T-helper 9 cell (primary cell): ENCODE data around the gene KLK3.
"Not testable (repeated sequence)": the region's sequence is repeated elsewhere in the genome, so short reads cannot be mapped to it uniquely, and the experiment has no call there.

Source experiments
- DNase-seq: peaks from one replicate; pipeline ENCODE4 v3.0.0-alpha.2; 2020
- total RNA-seq, 2 donors: gene quantifications; one replicate each; lab custom pipeline; 2026; lab: John Stamatoyannopoulos, UW

Gene KLK3
- total RNA-seq = 0 reads per million in 2 donors

- DNase-seq = no peak
These were observed at the start of gene KLK3 for GRCh38 chr19:50854636-50855410. TSS of gene KLK3 (plus strand) at chr19:50854915. CDS start at chr19:50854956, 41 bp downstream.

GRCh38 chr19:50808856-50809255 is 45.9 kb upstream of the KLK3 start:
- no peak for DNase-seq

GRCh38 chr19:50811622-50812238 is 43.0 kb upstream of the KLK3 start:
- not testable (repeated sequence) for DNase-seq

DNA sequence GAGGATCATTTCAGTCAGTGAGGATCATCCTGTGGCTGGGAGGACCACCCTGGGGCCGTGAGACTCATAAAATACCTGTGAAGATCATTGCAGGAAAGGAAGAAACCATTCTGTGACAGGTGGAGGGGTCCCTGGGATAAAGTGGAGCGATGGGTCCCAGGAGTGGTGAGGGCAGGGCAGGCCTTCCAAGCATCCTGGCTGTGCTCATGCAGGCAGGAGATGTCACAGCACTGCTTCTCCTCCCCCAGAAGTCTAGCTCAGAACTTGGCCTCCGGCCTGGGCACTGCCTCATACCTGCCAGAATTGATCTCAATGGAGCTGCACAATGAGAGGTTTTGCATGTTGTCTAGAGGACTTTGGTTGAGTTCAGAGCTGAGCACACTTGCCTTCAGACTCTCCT is 42.2 kb upstream of the KLK3 start:
- no peak for DNase-seq

DNA sequence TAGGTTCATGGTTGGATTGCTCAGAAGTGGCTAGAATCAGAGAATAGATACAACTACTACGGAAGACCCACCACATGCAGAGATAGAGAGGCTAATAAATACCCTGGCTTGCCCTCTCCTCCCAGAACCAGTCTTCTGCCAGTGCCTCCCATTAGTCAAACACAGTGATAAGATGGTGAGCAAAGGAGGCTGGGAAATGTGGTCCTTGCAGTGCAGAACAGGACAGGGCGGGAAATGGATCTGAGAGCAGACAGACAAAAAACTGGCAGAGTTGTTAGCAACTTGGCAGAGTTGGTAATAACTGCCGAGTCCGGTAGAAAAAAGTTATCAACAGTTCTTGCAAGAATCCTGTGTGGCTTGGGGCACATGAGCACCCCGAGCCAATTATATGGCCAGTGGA is 39.8 kb upstream of the KLK3 start:
- DNase-seq = no peak

- no peak for DNase-seq
These were observed 39.3 kb upstream of the KLK3 start for GRCh38 chr19:50815439-50815838.

DNA sequence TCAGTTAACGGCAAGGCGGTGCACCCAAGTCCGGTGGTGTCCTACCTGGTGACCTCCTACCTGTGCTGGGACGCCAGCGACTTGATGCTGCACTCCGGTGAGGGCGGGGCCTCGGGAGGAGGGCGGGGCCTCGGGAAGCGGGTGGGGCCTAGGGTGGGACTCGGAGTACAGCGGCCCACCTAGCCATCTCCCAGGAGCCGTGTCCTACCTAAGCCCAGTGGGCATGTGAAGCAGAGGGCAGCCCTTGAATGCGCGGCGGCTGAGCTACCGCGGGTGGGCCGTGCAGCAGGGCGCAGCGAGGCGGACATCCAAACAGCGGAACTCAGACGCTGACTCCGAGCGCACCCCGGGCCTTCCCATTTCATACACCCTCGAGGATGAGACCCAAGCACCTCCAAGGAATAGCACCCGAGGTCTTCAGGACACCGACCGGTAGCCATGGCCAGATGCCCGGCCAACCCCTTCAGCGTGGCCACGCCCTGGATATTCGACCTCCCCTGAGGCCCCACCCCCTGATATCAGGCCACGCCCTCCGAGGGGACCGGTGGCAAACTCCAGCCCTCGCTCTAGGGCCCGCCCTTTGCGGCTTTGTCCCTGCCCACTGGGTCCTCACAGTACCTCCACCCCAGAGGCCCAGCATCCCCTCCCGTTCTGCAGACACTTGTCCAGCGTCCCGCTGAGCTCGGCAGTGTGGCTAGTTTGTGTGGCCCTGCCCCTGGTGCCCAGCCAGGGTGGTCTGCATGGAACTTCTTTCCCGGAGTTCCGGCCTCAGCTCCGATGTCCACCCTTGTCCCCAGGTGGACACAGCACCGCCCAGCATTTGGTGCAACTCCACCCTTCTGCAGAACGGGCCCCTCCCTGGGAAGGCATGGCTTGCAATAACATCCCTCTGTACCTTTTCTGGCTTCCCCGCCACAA is 36.5 kb upstream of the KLK3 start:
- DNase-seq = no peak

GRCh38 chr19:50818859-50819472 is 35.7 kb upstream of the KLK3 start:
- no peak for DNase-seq

DNA sequence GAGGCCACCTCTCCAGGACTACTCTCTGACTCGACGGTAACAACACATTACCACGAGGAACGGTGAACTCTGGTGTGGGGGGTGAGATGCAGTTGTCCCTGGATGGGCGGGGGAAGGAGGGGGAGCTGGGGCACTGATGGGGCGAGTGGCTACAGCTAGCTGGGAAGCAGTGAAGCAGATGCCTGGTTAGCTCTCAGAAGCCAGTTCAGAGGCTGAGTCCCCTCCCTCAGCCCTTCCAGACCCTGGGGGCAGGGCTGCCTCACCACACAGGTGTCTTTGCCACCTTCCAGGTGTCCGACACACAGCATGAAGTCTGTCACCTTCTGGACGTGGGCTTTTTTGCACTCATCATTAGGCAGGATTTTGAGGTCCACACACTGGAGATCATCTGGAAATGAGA is 35.1 kb upstream of the KLK3 start:
- DNase-seq = no peak

- no peak for DNase-seq
These were observed 34.6 kb upstream of the KLK3 start for GRCh38 chr19:50820086-50820485.

GRCh38 chr19:50820549-50821247 is 34.0 kb upstream of the KLK3 start:
- DNase-seq = no peak

DNA sequence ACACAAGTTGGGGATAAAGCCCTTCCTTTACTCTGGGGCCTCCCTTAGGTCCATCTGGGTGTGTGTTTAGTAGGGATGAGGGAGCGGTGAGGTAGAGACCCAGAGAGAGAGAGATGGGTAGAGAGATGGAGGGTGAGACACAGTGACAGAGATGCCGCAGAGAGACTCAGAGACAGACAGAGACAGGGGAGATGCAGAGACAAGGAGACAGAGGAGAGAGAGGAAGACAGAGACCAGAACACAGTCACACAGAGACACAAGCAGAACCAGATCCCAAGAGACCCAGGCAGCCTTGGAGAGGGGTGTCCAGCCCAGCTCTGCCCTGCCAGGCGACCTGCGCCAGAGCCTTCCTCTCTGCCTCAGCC is 33.5 kb upstream of the KLK3 start:
- DNase-seq = no peak

GRCh38 chr19:50821622-50822021 is 33.1 kb upstream of the KLK3 start:
- DNase-seq = no peak

GRCh38 chr19:50822661-50823208 is 32.0 kb upstream of the KLK3 start:
- DNase-seq = no peak

GRCh38 chr19:50823389-50824042 is 31.2 kb upstream of the KLK3 start, which contains the start of gene KLK1:
TSS of gene KLK1 (minus strand) at chr19:50823787. CDS start at chr19:50823748, 39 bp downstream.
- DNase-seq = no peak

DNA sequence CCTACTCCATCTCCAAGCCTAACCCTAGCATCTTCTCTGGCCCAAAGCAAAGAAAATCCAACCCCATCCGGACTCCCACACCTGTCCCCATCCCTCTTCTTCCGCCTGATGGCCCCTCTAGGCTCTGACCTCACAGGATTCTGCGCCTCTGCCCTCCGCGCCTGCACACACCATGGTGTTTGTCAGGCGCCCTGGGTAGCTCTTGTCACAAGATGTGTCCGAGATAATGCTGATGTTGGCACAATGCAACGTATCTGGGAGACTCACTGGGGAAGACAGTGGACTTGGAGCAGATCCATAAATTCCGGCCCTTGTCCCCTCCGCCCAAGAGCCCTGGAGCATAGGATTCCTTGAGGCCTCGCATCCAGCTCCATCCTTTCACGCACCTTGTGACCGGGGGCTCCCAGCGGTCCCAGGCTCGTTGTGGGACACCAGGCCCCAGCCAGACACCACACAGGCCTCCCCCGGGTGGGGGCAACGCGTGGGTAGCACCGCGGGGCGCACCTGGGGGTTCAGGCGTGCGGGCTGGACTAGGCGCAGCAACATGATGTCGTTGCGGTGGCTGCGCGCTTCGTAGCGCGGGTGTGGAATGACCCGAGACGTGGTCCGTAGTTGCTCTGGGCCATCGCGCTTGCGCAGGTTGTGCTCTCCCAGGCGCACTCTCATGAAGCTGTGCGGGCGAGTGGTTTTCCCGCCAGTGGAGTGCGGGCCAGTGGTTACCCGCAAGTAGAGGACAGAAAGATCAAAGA is 28.0 kb upstream of the KLK3 start:
- DNase-seq = no peak

- DNase-seq = no peak
These were observed 27.2 kb upstream of the KLK3 start for GRCh38 chr19:50827476-50827875.

DNA sequence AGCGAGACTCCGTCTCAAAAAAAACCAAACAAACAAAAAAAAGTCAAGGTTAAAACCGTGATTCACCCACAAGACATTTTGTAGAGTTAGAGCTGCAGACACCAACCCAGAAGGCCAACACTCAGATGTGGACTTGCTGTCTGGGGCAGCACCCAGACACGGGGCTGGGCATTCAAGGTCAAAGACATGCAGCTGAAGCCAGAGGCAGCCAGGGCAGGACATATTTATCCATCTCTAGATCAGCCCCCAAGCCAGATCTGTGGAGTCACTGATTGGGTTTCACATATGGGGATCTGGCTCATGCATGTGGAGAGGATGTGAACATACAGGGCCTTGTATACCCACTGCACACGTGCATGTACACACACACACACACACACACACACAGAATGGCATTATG is 24.9 kb upstream of the KLK3 start:
- DNase-seq = no peak

DNA sequence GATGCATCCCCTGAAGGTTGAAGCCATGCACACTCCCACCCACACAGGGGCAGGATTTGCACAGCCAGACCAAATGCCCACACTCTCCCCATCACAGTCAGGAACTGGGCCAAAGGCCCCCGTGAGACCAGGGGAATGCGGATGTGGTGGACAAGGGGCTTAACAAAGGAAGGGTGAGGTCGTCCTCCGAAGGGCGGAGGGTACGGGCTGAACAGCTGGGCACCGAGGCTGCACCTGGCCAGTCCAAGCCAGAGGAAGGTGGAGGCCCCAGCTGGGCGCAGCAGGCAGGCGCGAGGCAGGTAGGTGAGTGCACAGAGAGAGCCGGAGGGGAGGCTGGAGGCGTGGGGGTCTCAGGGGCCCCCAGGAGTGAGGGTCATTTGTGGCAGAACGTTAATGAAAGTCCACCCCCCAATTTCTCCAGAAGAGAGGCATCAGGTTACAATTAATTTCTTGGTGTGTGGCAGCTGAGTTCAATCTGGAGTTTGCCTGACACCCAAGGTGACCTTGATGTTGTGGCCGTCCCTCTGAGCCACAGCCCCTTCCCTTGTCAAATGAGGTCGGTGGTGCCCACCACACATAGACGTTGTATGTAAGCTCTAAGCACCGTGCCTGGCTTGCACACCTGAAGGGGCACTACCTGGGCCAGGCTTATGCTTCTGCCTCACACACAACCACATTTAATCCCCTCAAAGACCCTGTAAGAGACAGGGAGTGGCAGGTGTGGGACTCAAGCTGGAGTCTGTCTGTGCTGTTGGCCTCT is 24.3 kb upstream of the KLK3 start:
- no peak for DNase-seq

GRCh38 chr19:50831026-50831396 is 23.7 kb upstream of the KLK3 start:
- DNase-seq = no peak
